GM19023 (cell line): Measurements from ENCODE around the gene CBR4.
"Not testable (repeated sequence)": the region's sequence is repeated elsewhere in the genome, so short reads cannot be mapped to it uniquely, and the experiment has no call there.

Source experiments
- ATAC-seq: cut with Tn5 transposase; IDR thresholded peaks from one replicate; pipeline ENCODE4 v1.9.1; 2021; ENCODE audit warnings: mild to moderate bottlenecking, moderate library complexity; ENCODE audit not compliant: unreplicated experiment

Gene CBR4

GRCh38 chr4:168995537-168996295 is 14.3 kb downstream of the CBR4 start:
- no peak for ATAC-seq

- no peak for ATAC-seq
These were observed 15.1 kb downstream of the CBR4 start for GRCh38 chr4:168994958-168995357.

- ATAC-seq: no peak
These were observed 16.1 kb downstream of the CBR4 start for GRCh38 chr4:168993714-168994510.

GRCh38 chr4:168992952-168993482 is 17.0 kb downstream of the CBR4 start:
- not testable (repeated sequence) for ATAC-seq

GRCh38 chr4:168981942-168982341 is 28.1 kb downstream of the CBR4 start:
- ATAC-seq: no peak

GRCh38 chr4:168981460-168981859 is 28.6 kb downstream of the CBR4 start:
- ATAC-seq: no peak

- ATAC-seq: no peak
These were observed 30.7 kb downstream of the CBR4 start for GRCh38 chr4:168979338-168979737.

- no peak for ATAC-seq
These were observed 31.9 kb downstream of the CBR4 start for GRCh38 chr4:168978001-168978700.

- ATAC-seq: no peak
These were observed 37.5 kb downstream of the CBR4 start for GRCh38 chr4:168972596-168972995.

GRCh38 chr4:168960716-168961115 is 49.3 kb downstream of the CBR4 start:
- ATAC-seq: no peak

GRCh38 chr4:168955674-168956073 is 54.4 kb downstream of the CBR4 start:
- ATAC-seq: no peak

- not testable (repeated sequence) for ATAC-seq
These were observed 57.2 kb downstream of the CBR4 start for GRCh38 chr4:168952821-168953246.

- no peak for ATAC-seq
These were observed 64.8 kb downstream of the CBR4 start for GRCh38 chr4:168945291-168945690.

GRCh38 chr4:168942985-168943384 is 67.1 kb downstream of the CBR4 start:
- ATAC-seq: no peak
